ENCODE data around the gene DUSP12. TPM values are rescaled to one million over a fixed set of nuclear protein-coding genes. Genes with fewer than 3 reads are reported as not detected.

Gene DUSP12
- total RNA-seq, 3 donors from 2014 or later = 14.6 to 44.9 (median 36.1) TPM

GRCh38 chr1:161706482-161707347, 42.9 kb upstream of the DUSP12 start, which contains the start of gene FCRLA:
FCRLA (plus strand) TSS chr1:161707229; CDS start chr1:161707265, 36 bp downstream.
- intact Hi-C loops (cut with DNase I; ENCODE audit: low total_unique reads) = no loop called here
- no peak within 1 kb of the TSS for H3K27ac ChIP-seq
- TF ChIP-seq POLR2AphosphoS5 (IDR thresholded peaks at IDR 0.05) = no peak
- no peak for TF ChIP-seq POLR2A (IDR thresholded peaks at IDR 0.05)
- TF ChIP-seq CTCF (IDR thresholded peaks at IDR 0.05) = no peak
- H3K4me3 ChIP-seq = no peak within 1 kb of the TSS
- no peaks in the 10 kb centered on the region for H3K27me3 ChIP-seq
- no peaks in the 10 kb centered on the region for H3K9me3 ChIP-seq
- no peaks in the 10 kb centered on the region for H3K36me3 ChIP-seq
- no peak for DNase-seq (ENCODE audit: low spot score in 2 of 2)
- H3K4me1 ChIP-seq = no peaks in the 10 kb centered on the region

GRCh38 chr1:161707503-161707902, 42.1 kb upstream of the DUSP12 start:
- H3K36me3 ChIP-seq = no peaks in the 10 kb centered on the region
- H3K4me1 ChIP-seq = no peaks in the 10 kb centered on the region
- H3K27ac ChIP-seq = no peak overlapping the region
- no peak overlapping the region for H3K4me3 ChIP-seq
- no peak for DNase-seq (ENCODE audit: low spot score in 2 of 2)
- intact Hi-C loops (cut with DNase I; ENCODE audit: low total_unique reads) = no loop called here
- no peaks in the 10 kb centered on the region for H3K27me3 ChIP-seq
- TF ChIP-seq POLR2AphosphoS5 (IDR thresholded peaks at IDR 0.05) (no peak), CTCF (IDR thresholded peaks at IDR 0.05) (no peak), POLR2A (IDR thresholded peaks at IDR 0.05) (no peak)
- no peaks in the 10 kb centered on the region for H3K9me3 ChIP-seq

DNA sequence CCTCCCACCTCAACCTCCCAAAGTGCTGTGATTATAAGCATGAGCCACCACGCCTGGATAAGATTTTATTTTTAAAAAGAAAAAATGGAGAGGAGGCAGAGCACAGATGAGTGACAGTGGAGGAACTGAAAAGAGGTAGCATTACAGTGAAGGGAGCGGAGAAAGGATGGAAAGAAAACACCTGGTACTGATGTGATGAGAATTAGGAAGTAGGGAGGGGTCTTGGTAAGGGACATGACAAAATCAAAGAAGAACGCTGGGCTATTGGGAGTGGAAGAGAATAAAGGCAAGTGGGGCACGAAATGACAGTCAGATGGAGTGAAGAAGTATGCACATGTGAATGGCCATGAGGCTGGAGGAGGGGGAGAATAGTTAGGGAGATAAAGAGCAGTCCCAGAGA, 40.2 kb upstream of the DUSP12 start:
- Histone ChIP-seq H3K9me3 (no peaks in the 10 kb centered on the region), H3K27ac (no peak overlapping the region), H3K4me1 (no peaks in the 10 kb centered on the region), H3K36me3 (no peaks in the 10 kb centered on the region), H3K27me3 (no peaks in the 10 kb centered on the region), H3K4me3 (no peak overlapping the region)
- DNase-seq (ENCODE audit: low spot score in 2 of 2) = no peak
- intact Hi-C loops (cut with DNase I; ENCODE audit: low total_unique reads) = no loop called here
- TF ChIP-seq CTCF (IDR thresholded peaks at IDR 0.05) = no peak
- TF ChIP-seq POLR2A (IDR thresholded peaks at IDR 0.05) = no peak
- no peak for TF ChIP-seq POLR2AphosphoS5 (IDR thresholded peaks at IDR 0.05)

GRCh38 chr1:161710560-161710959, 39.0 kb upstream of the DUSP12 start:
- TF ChIP-seq POLR2A (IDR thresholded peaks at IDR 0.05) (no peak), POLR2AphosphoS5 (IDR thresholded peaks at IDR 0.05) (no peak), CTCF (IDR thresholded peaks at IDR 0.05) (no peak)
- Histone ChIP-seq H3K9me3 (no peaks in the 10 kb centered on the region), H3K4me1 (no peaks in the 10 kb centered on the region), H3K4me3 (no peak overlapping the region), H3K27ac (no peak overlapping the region), H3K36me3 (no peaks in the 10 kb centered on the region), H3K27me3 (no peaks in the 10 kb centered on the region)
- no peak for DNase-seq (ENCODE audit: low spot score in 2 of 2)
- intact Hi-C loops (cut with DNase I; ENCODE audit: low total_unique reads) = no loop called here

GRCh38 chr1:161718559-161719324, 30.8 kb upstream of the DUSP12 start:
- Histone ChIP-seq H3K4me3 (no peak overlapping the region), H3K4me1 (no peaks in the 10 kb centered on the region), H3K36me3 (no peaks in the 10 kb centered on the region), H3K27me3 (no peaks in the 10 kb centered on the region), H3K27ac (no peak overlapping the region), H3K9me3 (no peaks in the 10 kb centered on the region)
- intact Hi-C loops (cut with DNase I; ENCODE audit: low total_unique reads) = no loop called here
- no peak for DNase-seq (ENCODE audit: low spot score in 2 of 2)
- no peak for TF ChIP-seq POLR2A (IDR thresholded peaks at IDR 0.05)
- TF ChIP-seq POLR2AphosphoS5 (IDR thresholded peaks at IDR 0.05) = no peak
- no peak for TF ChIP-seq CTCF (IDR thresholded peaks at IDR 0.05)
